Measurements from ENCODE around the gene ABCC8.

Gene ABCC8

GRCh38 chr11:17513853-17514252 is 37.2 kb upstream of the ABCC8 start:
- ATAC-seq (replicated peaks) (no peak), DNase-seq (no peak)
- Mint-ChIP-seq H3K27me3 (peaks cover 47 to 63% of the 10 kb centered on the region in 2 donors), H3K4me1 (ENCODE audit: low read depth in 2 of 2) (no peaks in the 10 kb centered on the region), H3K36me3 (ENCODE audit: insufficient read depth) (no peaks in the 10 kb centered on the region), H3K9me3 (no peaks in the 10 kb centered on the region), H3K4me3 (no peak overlapping the region), H3K27ac (no peak overlapping the region)

GRCh38 chr11:17512101-17512500 is 35.5 kb upstream of the ABCC8 start:
- H3K36me3 Mint-ChIP-seq (ENCODE audit: insufficient read depth): no peaks in the 10 kb centered on the region
- no peak for DNase-seq
- H3K4me1 Mint-ChIP-seq (ENCODE audit: low read depth in 2 of 2): no peaks in the 10 kb centered on the region
- no peak for ATAC-seq (replicated peaks)
- peaks cover 44 to 55% of the 10 kb centered on the region in 2 donors for H3K27me3 Mint-ChIP-seq
- no peak overlapping the region for H3K4me3 Mint-ChIP-seq
- no peaks in the 10 kb centered on the region for H3K9me3 Mint-ChIP-seq
- no peak overlapping the region for H3K27ac Mint-ChIP-seq

GRCh38 chr11:17511571-17511970 is 34.9 kb upstream of the ABCC8 start:
- H3K4me3 Mint-ChIP-seq: no peak overlapping the region
- no peak overlapping the region for H3K27ac Mint-ChIP-seq
- H3K27me3 Mint-ChIP-seq: peaks cover 40 to 49% of the 10 kb centered on the region in 2 donors
- H3K9me3 Mint-ChIP-seq: no peaks in the 10 kb centered on the region
- ATAC-seq (replicated peaks) (no peak), DNase-seq (no peak)
- no peaks in the 10 kb centered on the region for H3K36me3 Mint-ChIP-seq (ENCODE audit: insufficient read depth)
- H3K4me1 Mint-ChIP-seq (ENCODE audit: low read depth in 2 of 2): no peaks in the 10 kb centered on the region

GRCh38 chr11:17510507-17511206 is 34.0 kb upstream of the ABCC8 start:
- Mint-ChIP-seq H3K9me3 (no peaks in the 10 kb centered on the region), H3K27me3 (peaks cover 34 to 40% of the 10 kb centered on the region in 2 donors), H3K27ac (no peak overlapping the region), H3K4me1 (ENCODE audit: low read depth in 2 of 2) (no peaks in the 10 kb centered on the region), H3K4me3 (no peak overlapping the region), H3K36me3 (ENCODE audit: insufficient read depth) (no peaks in the 10 kb centered on the region)
- ATAC-seq (replicated peaks) (no peak), DNase-seq (no peak)

- Mint-ChIP-seq H3K4me1 (ENCODE audit: low read depth in 2 of 2) (peaks cover 0 to 2% of the 10 kb centered on the region in 2 donors), H3K27ac (no peak overlapping the region), H3K4me3 (no peak overlapping the region), H3K9me3 (no peaks in the 10 kb centered on the region), H3K27me3 (peaks cover 25 to 32% of the 10 kb centered on the region in 2 donors), H3K36me3 (ENCODE audit: insufficient read depth) (no peaks in the 10 kb centered on the region)
- no peak for ATAC-seq (replicated peaks)
- no peak for DNase-seq
These were observed 32.1 kb upstream of the ABCC8 start for GRCh38 chr11:17508791-17509190.

- no peak for ATAC-seq (replicated peaks)
- Mint-ChIP-seq H3K4me3 (no peak overlapping the region), H3K27me3 (peaks cover 20 to 27% of the 10 kb centered on the region in 2 donors), H3K9me3 (no peaks in the 10 kb centered on the region), H3K36me3 (ENCODE audit: insufficient read depth) (no peaks in the 10 kb centered on the region), H3K4me1 (ENCODE audit: low read depth in 2 of 2) (peaks cover 0 to 2% of the 10 kb centered on the region in 2 donors), H3K27ac (no peak overlapping the region)
- no peak for DNase-seq
These were observed 31.7 kb upstream of the ABCC8 start for GRCh38 chr11:17508306-17508705.

- DNase-seq (no peak), ATAC-seq (replicated peaks) (no peak)
- peaks cover 16 to 22% of the 10 kb centered on the region in 2 donors for H3K27me3 Mint-ChIP-seq
- H3K36me3 Mint-ChIP-seq (ENCODE audit: insufficient read depth): no peaks in the 10 kb centered on the region
- no peaks in the 10 kb centered on the region for H3K9me3 Mint-ChIP-seq
- no peak overlapping the region for H3K27ac Mint-ChIP-seq
- H3K4me1 Mint-ChIP-seq (ENCODE audit: low read depth in 2 of 2): peaks cover 0 to 2% of the 10 kb centered on the region in 2 donors
- no peak overlapping the region for H3K4me3 Mint-ChIP-seq
These were observed 31.1 kb upstream of the ABCC8 start for GRCh38 chr11:17507773-17508172.

- Mint-ChIP-seq H3K27ac (no peak overlapping the region), H3K4me3 (no peak overlapping the region), H3K27me3 (peaks cover 13 to 15% of the 10 kb centered on the region in 2 donors), H3K36me3 (ENCODE audit: insufficient read depth) (no peaks in the 10 kb centered on the region), H3K4me1 (ENCODE audit: low read depth in 2 of 2) (peaks cover 0 to 2% of the 10 kb centered on the region in 2 donors), H3K9me3 (no peaks in the 10 kb centered on the region)
- ATAC-seq (replicated peaks): no peak
- DNase-seq: no peak
These were observed 30.3 kb upstream of the ABCC8 start for GRCh38 chr11:17506942-17507341.

- Mint-ChIP-seq H3K9me3 (no peaks in the 10 kb centered on the region), H3K36me3 (ENCODE audit: insufficient read depth) (no peaks in the 10 kb centered on the region), H3K27ac (no peak overlapping the region), H3K4me3 (no peak overlapping the region), H3K27me3 (peaks cover 13 to 17% of the 10 kb centered on the region in 2 donors), H3K4me1 (ENCODE audit: low read depth in 2 of 2) (peaks cover 0 to 2% of the 10 kb centered on the region in 2 donors)
- DNase-seq (no peak), ATAC-seq (replicated peaks) (no peak)
These were observed 29.7 kb upstream of the ABCC8 start for GRCh38 chr11:17506314-17506713.

- DNase-seq (no peak), ATAC-seq (replicated peaks) (no peak)
- H3K9me3 Mint-ChIP-seq: no peaks in the 10 kb centered on the region
- peaks cover 13 to 25% of the 10 kb centered on the region in 2 donors for H3K27me3 Mint-ChIP-seq
- no peak overlapping the region for H3K4me3 Mint-ChIP-seq
- peaks cover 0 to 2% of the 10 kb centered on the region in 2 donors for H3K4me1 Mint-ChIP-seq (ENCODE audit: low read depth in 2 of 2)
- no peaks in the 10 kb centered on the region for H3K36me3 Mint-ChIP-seq (ENCODE audit: insufficient read depth)
- H3K27ac Mint-ChIP-seq: no peak overlapping the region
These were observed 28.5 kb upstream of the ABCC8 start for GRCh38 chr11:17505146-17505545.

- ATAC-seq (replicated peaks) (peak; percentile 87), DNase-seq (peak; percentile 75 to 80 (median 79))
- Mint-ChIP-seq H3K9me3 (no peaks in the 10 kb centered on the region), H3K27me3 (peaks cover 10 to 25% of the 10 kb centered on the region in 2 donors), H3K36me3 (ENCODE audit: insufficient read depth) (no peaks in the 10 kb centered on the region), H3K4me1 (ENCODE audit: low read depth in 2 of 2) (peaks cover 0 to 2% of the 10 kb centered on the region in 2 donors), H3K4me3 (no peak overlapping the region), H3K27ac (no peak overlapping the region)
These were observed 27.9 kb upstream of the ABCC8 start for GRCh38 chr11:17504330-17505107.

- Mint-ChIP-seq H3K27me3 (peaks cover 0 to 10% of the 10 kb centered on the region in 2 donors), H3K27ac (no peak overlapping the region), H3K4me3 (no peak overlapping the region), H3K36me3 (ENCODE audit: insufficient read depth) (no peaks in the 10 kb centered on the region), H3K9me3 (no peaks in the 10 kb centered on the region), H3K4me1 (ENCODE audit: low read depth in 2 of 2) (peaks cover 0 to 4% of the 10 kb centered on the region in 2 donors)
- ATAC-seq (replicated peaks): no peak
- no peak for DNase-seq
These were observed 26.0 kb upstream of the ABCC8 start for GRCh38 chr11:17502630-17503029.

- peaks cover 6 to 22% of the 10 kb centered on the region in 2 donors for H3K27me3 Mint-ChIP-seq
- no peaks in the 10 kb centered on the region for H3K36me3 Mint-ChIP-seq (ENCODE audit: insufficient read depth)
- H3K27ac Mint-ChIP-seq: no peak overlapping the region
- DNase-seq: no peak
- H3K9me3 Mint-ChIP-seq: no peaks in the 10 kb centered on the region
- no peak for ATAC-seq (replicated peaks)
- H3K4me3 Mint-ChIP-seq: no peak overlapping the region
- peaks cover 0 to 4% of the 10 kb centered on the region in 2 donors for H3K4me1 Mint-ChIP-seq (ENCODE audit: low read depth in 2 of 2)
These were observed 24.0 kb upstream of the ABCC8 start for GRCh38 chr11:17500673-17501072.

- H3K27ac Mint-ChIP-seq: no peak overlapping the region
- peaks cover 11 to 37% of the 10 kb centered on the region in 2 donors for H3K27me3 Mint-ChIP-seq
- H3K4me1 Mint-ChIP-seq (ENCODE audit: low read depth in 2 of 2): peaks cover 0 to 2% of the 10 kb centered on the region in 2 donors
- DNase-seq (no peak), ATAC-seq (replicated peaks) (no peak)
- H3K9me3 Mint-ChIP-seq: no peaks in the 10 kb centered on the region
- H3K4me3 Mint-ChIP-seq: no peak overlapping the region
- H3K36me3 Mint-ChIP-seq (ENCODE audit: insufficient read depth): no peaks in the 10 kb centered on the region
These were observed 21.8 kb upstream of the ABCC8 start for GRCh38 chr11:17498475-17498874.

Measured in effector memory CD8-positive, alpha-beta T cell (primary cell).